Measurements from ENCODE around the gene PYROXD2.

DNA sequence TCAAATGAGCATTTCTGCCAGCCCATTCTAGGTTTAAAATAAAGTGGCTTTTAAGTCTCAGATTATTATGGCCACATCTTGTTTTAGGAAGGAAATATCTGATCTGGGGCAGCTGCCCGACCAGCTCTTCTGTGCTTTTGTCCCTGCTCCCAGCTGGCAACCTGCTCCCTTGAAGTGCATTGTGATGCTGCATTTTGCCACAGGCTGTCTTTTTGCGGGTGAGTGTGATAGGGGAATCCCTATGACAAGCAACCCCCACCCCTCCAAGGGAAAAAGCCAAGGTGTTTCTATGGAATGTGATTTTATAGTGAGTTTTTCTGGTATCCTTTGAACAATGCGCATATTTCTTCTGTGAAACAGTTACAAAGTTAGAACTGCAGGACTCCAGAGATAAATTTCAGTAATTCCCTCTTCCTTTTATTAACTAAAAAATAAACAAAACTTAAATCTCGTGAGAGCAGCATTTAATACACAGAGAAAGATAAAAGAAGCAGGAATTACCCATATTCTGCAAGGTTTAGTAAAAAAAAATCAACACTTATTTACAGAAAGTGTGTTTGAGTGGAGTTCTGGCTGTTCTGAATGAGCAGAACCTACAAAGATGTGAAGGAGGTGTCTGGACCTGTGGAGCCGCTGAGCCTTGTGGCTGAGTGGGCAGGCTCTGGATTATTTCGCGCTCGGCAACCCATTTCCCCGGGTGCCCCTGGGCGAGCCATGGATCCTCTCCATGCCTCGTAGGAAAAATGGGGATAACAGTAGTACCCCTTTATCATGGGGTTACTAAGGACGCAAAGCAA, 41.9 kb upstream of the PYROXD2 start:
- TF ChIP-seq, protein P1, sequence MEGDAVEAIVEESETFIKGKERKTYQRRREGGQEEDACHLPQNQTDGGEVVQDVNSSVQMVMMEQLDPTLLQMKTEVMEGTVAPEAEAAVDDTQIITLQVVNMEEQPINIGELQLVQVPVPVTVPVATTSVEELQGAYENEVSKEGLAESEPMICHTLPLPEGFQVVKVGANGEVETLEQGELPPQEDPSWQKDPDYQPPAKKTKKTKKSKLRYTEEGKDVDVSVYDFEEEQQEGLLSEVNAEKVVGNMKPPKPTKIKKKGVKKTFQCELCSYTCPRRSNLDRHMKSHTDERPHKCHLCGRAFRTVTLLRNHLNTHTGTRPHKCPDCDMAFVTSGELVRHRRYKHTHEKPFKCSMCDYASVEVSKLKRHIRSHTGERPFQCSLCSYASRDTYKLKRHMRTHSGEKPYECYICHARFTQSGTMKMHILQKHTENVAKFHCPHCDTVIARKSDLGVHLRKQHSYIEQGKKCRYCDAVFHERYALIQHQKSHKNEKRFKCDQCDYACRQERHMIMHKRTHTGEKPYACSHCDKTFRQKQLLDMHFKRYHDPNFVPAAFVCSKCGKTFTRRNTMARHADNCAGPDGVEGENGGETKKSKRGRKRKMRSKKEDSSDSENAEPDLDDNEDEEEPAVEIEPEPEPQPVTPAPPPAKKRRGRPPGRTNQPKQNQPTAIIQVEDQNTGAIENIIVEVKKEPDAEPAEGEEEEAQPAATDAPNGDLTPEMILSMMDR (IDR thresholded peaks at IDR 0.05), result no peak
- TF ChIP-seq PRRX2 (CRISPR knock-in tag; IDR thresholded peaks at IDR 0.05), result no peak
- TF ChIP-seq, protein P2, sequence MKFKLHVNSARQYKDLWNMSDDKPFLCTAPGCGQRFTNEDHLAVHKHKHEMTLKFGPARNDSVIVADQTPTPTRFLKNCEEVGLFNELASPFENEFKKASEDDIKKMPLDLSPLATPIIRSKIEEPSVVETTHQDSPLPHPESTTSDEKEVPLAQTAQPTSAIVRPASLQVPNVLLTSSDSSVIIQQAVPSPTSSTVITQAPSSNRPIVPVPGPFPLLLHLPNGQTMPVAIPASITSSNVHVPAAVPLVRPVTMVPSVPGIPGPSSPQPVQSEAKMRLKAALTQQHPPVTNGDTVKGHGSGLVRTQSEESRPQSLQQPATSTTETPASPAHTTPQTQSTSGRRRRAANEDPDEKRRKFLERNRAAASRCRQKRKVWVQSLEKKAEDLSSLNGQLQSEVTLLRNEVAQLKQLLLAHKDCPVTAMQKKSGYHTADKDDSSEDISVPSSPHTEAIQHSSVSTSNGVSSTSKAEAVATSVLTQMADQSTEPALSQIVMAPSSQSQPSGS (CRISPR knock-in tag; IDR thresholded peaks at IDR 0.05; ENCODE audit: borderline replicate concordance, low read depth), result no peak

Data from WTC11 (cell line).